GM12873 (cell line): ENCODE results near the gene KRTAP10-9.
"Not testable (repeated sequence)": the region's sequence is repeated elsewhere in the genome, so short reads cannot be mapped to it uniquely, and the experiment has no call there.

Experiments used
- CTCF ChIP-seq: IDR thresholded peaks from 2 replicates; pipeline ENCODE4 v1.5.1; 2012; ENCODE audit warnings: low read depth, mild to moderate bottlenecking, moderate library complexity, low read length, control low read depth; ENCODE audit not compliant: insufficient read depth; ENCODE audit errors: missing control alignments

The KRTAP10-9 gene

GRCh38 chr21:44626673-44627143 lies at the start of gene KRTAP10-9:
KRTAP10-9 (plus strand) TSS chr21:44627093; CDS start chr21:44627172, 79 bp downstream.
- TF ChIP-seq CTCF = no peak

- TF ChIP-seq CTCF = no peak
Observed at GRCh38 chr21:44578371-44579055, 48.4 kb upstream of the KRTAP10-9 start.

- no peak for TF ChIP-seq CTCF
Observed at GRCh38 chr21:44579056-44579832, 47.6 kb upstream of the KRTAP10-9 start.

GRCh38 chr21:44579833-44580144 lies 47.1 kb upstream of the KRTAP10-9 start:
- TF ChIP-seq CTCF = no peak

GRCh38 chr21:44580231-44580821 lies 46.6 kb upstream of the KRTAP10-9 start, which contains the start of gene KRTAP10-5:
KRTAP10-5 (minus strand) TSS chr21:44580604; CDS start chr21:44580578, 26 bp downstream.
- TF ChIP-seq CTCF = not testable (repeated sequence)

- no peak for TF ChIP-seq CTCF
Observed at GRCh38 chr21:44581158-44581557, 45.7 kb upstream of the KRTAP10-9 start.

GRCh38 chr21:44582055-44582454 lies 44.8 kb upstream of the KRTAP10-9 start:
- no peak for TF ChIP-seq CTCF
